HEK293 (cell line): Measurements from ENCODE around the gene POLE3.

Experiments used
- CTCF ChIA-PET: fragments of 350-600 bp; formaldehyde crosslinking; extraction: SDS; loops from one replicate; lab custom pipeline; 2021; ENCODE audit warnings: antibody characterized with exemption; lab: Yijun Ruan, JAX
- POLR2A ChIA-PET: fragments of 300-600 bp; formaldehyde crosslinking; extraction: SDS; loops from one replicate; lab custom pipeline; 2020; ENCODE audit warnings: antibody characterized with exemption, inconsistent platforms; lab: Yijun Ruan, JAX
- H3K27ac ChIP-seq: fragments of 200-500 bp; sonication (Bioruptor generic); 2 replicates; pipeline ENCODE4 v1.5.1; 2014; ENCODE audit warnings: low read depth, low read length, control low read depth, inconsistent platforms; ENCODE audit errors: extremely low read depth
- H3K36me3 ChIP-seq, 2 experiments: fragments of 200-500 bp in 1 of 2; sonication (Bioruptor generic) in 1 of 2; 1 replicate in 1 of 2; 2 replicates in 1 of 2; pipeline ENCODE4 v1.5.1; 2014 to 2017; ENCODE audit warnings: inconsistent platforms in 2 of 2, low read length in 2 of 2; ENCODE audit not compliant: control insufficient read depth in 2 of 2, insufficient read depth in 1 of 2
- H3K4me1 ChIP-seq: fragments of 200-500 bp; sonication (Bioruptor generic); 2 replicates; pipeline ENCODE4 v1.5.1; 2014; ENCODE audit warnings: mild to moderate bottlenecking, low read length, inconsistent platforms; ENCODE audit not compliant: control insufficient read depth, insufficient read depth
- H3K4me3 ChIP-seq: 2 replicates; pipeline ENCODE4 v1.5.1; 2011; ENCODE audit warnings: low read depth, mild to moderate bottlenecking, control low read depth, low read length, moderate library complexity
- H3K9me3 ChIP-seq: fragments of 200-500 bp; sonication (Bioruptor generic); 2 replicates; pipeline ENCODE4 v1.5.1; 2014; ENCODE audit warnings: low read depth, low read length, inconsistent platforms; ENCODE audit not compliant: control insufficient read depth, insufficient read depth
- ELK4 ChIP-seq: IDR thresholded peaks from 2 replicates; pipeline ENCODE4 v1.6.1; 2011; ENCODE audit warnings: mild to moderate bottlenecking, low read depth, low read length, borderline replicate concordance
- HIC1 ChIP-seq: fragments of 450-650 bp; formaldehyde crosslinking; IDR thresholded peaks from 2 replicates; pipeline ENCODE4 v1.5.1; 2016; ENCODE audit warnings: missing biosample characterization, missing genetic modification characterization
- TCF7L2 ChIP-seq: IDR thresholded peaks from 2 replicates; pipeline ENCODE4 v1.6.1; 2011; ENCODE audit warnings: low read depth, mild to moderate bottlenecking, inconsistent platforms, low read length, moderate library complexity, borderline replicate concordance
- ZBTB17 ChIP-seq: fragments of 450-650 bp; formaldehyde crosslinking; IDR thresholded peaks from 2 replicates; pipeline ENCODE4 v1.5.1; 2016; ENCODE audit warnings: missing biosample characterization, missing genetic modification characterization
- ZFP69B ChIP-seq: fragments of 450-650 bp; formaldehyde crosslinking; IDR thresholded peaks from 2 replicates; pipeline ENCODE4 v1.5.1; 2016; ENCODE audit warnings: missing biosample characterization, missing genetic modification characterization
- ZNF121 ChIP-seq: fragments of 450-650 bp; formaldehyde crosslinking; IDR thresholded peaks from 2 replicates; pipeline ENCODE4 v1.5.1; 2016; ENCODE audit warnings: missing biosample characterization, missing genetic modification characterization
- ZNF133 ChIP-seq: fragments of 450-650 bp; formaldehyde crosslinking; IDR thresholded peaks from 2 replicates; pipeline ENCODE4 v1.5.1; 2016; ENCODE audit warnings: missing biosample characterization, missing genetic modification characterization
- ZNF449 ChIP-seq: fragments of 450-650 bp; formaldehyde crosslinking; IDR thresholded peaks from 2 replicates; pipeline ENCODE4 v1.5.1; 2017; ENCODE audit warnings: missing biosample characterization, mild to moderate bottlenecking, missing genetic modification characterization, moderate library complexity
- ZNF549 ChIP-seq: fragments of 450-650 bp; IDR thresholded peaks from 2 replicates; pipeline ENCODE4 v1.5.1; 2018; ENCODE audit warnings: missing biosample characterization, missing genetic modification characterization, mild to moderate bottlenecking, inconsistent platforms, moderate library complexity
- ZNF623 ChIP-seq: fragments of 450-650 bp; formaldehyde crosslinking; IDR thresholded peaks from 2 replicates; pipeline ENCODE4 v1.5.1; 2016; ENCODE audit warnings: missing biosample characterization, missing genetic modification characterization
- ZNF654 ChIP-seq: fragments of 450-650 bp; formaldehyde crosslinking; IDR thresholded peaks from 2 replicates; pipeline ENCODE4 v1.5.1; 2016; ENCODE audit warnings: low read depth, missing biosample characterization, missing genetic modification characterization
- ZNF670 ChIP-seq: fragments of 450-650 bp; formaldehyde crosslinking; IDR thresholded peaks from 2 replicates; pipeline ENCODE4 v1.5.1; 2016; ENCODE audit warnings: missing biosample characterization, missing genetic modification characterization, low read depth
- ZNF707 ChIP-seq: fragments of 450-650 bp; formaldehyde crosslinking; IDR thresholded peaks from 2 replicates; pipeline ENCODE4 v1.5.1; 2016; ENCODE audit warnings: missing biosample characterization, missing genetic modification characterization
- ZSCAN4 ChIP-seq: fragments of 450-650 bp; formaldehyde crosslinking; IDR thresholded peaks from 2 replicates; pipeline ENCODE4 v1.5.1; 2017; ENCODE audit warnings: missing biosample characterization, missing genetic modification characterization

Gene POLE3

GRCh38 chr9:113375057-113376023 is 35.1 kb downstream of the POLE3 start:
- H3K9me3 ChIP-seq: no peaks in the 10 kb centered on the region
- peaks cover 0 to 32% of the 10 kb centered on the region in 2 experiments; a peak in 2 of 3 replicates for H3K36me3 ChIP-seq
- TF ChIP-seq ZNF623 (tag by site-specific recombination) (peak; percentile 94), ZNF121 (tag by site-specific recombination) (0 out of 2 replicates have a peak, but pooled peaks have one; percentile 35), ZSCAN4 (no peak), ZNF654 (tag by site-specific recombination) (no peak), ZNF670 (tag by site-specific recombination) (no peak), ZNF449 (tag by site-specific recombination) (no peak), ZNF549 (no peak), ZFP69B (tag by site-specific recombination) (no peak)
- no peak overlapping the region for H3K4me3 ChIP-seq
- peaks cover 3% of the 10 kb centered on the region; the same call in 1 of the 2 replicates for H3K4me1 ChIP-seq
- H3K27ac ChIP-seq: no peak overlapping the region
- ChIA-PET CTCF (interaction anchor here (0.6 to 1.1 kb wide), 3 partner anchors 20 to 67 kb away, joined by 4 to 5 read pairs (median 4); partner anchors contain the start of gene WDR31), POLR2A (interaction anchor here (0.5 to 2.0 kb wide), 6 partner anchors 19 to 35 kb away, joined by 3 to 20 read pairs (median 5); partner anchors contain the start of genes ALAD and WDR31)

- no peak for TF ChIP-seq ZNF449 (tag by site-specific recombination)
- TF ChIP-seq ELK4: no peak
- no peak for TF ChIP-seq ZBTB17 (tag by site-specific recombination)
- no peak for TF ChIP-seq HIC1 (tag by site-specific recombination)
- TF ChIP-seq ZNF707 (tag by site-specific recombination): no peak
- TF ChIP-seq ZNF133: no peak
- no peak for TF ChIP-seq TCF7L2
- TF ChIP-seq, all 188 proteins: peak for 0
- Histone ChIP-seq H3K9me3 (no peaks in the 10 kb centered on the region), H3K27ac (no peak overlapping the region), H3K4me3 (no peak overlapping the region), H3K4me1 (peaks cover 3% of the 10 kb centered on the region; the same call in 1 of the 2 replicates), H3K36me3 (peaks cover 0 to 32% of the 10 kb centered on the region in 2 experiments; a peak in 2 of 3 replicates)
- ChIA-PET POLR2A (interaction anchor here (0.7 to 1.4 kb wide), 4 partner anchors 17 to 36 kb away, joined by 3 to 5 read pairs (median 4); partner anchors contain the start of gene ALAD), CTCF (no interaction called here)
These were observed 36.6 kb downstream of the POLE3 start for GRCh38 chr9:113373676-113374392.
